Breast epithelium (tissue), 3 donors: ENCODE data around the gene BRD3.

Experiments used
- CTCF ChIP-seq, 3 donors: fragments of 450-650 bp; IDR thresholded peaks; one replicate each; pipeline ENCODE4 v1.5.1; 2016 to 2017; ENCODE audit warnings: antibody characterized with exemption in 3 of 3, mild to moderate bottlenecking in 3 of 3, moderate library complexity in 3 of 3
- POLR2A ChIP-seq: fragments of 450-650 bp; IDR thresholded peaks from one replicate; pipeline ENCODE4 v1.6.1; 2016; ENCODE audit warnings: antibody characterized with exemption, mild to moderate bottlenecking, moderate library complexity

GRCh38 chr9:134040781-134041648, 26.8 kb downstream of the BRD3 start:
- TF ChIP-seq CTCF (IDR thresholded peaks at IDR 0.05): no peak
- TF ChIP-seq POLR2A: no peak
